Esophagus squamous epithelium (tissue), 5 donors: Measurements from ENCODE around the gene KCNQ1. TPM values are rescaled to one million over a fixed set of nuclear protein-coding genes. Genes with fewer than 3 reads are reported as not detected.

Experiments
- DNase-seq: peaks from one replicate; lab custom pipeline; 2025; lab: John Stamatoyannopoulos, UW
- H3K27ac ChIP-seq, 4 donors: fragments of 200-600 bp; sonication (generic); one replicate each; pipeline ENCODE4 v1.5.1; 2016 to 2019; ENCODE audit warnings: mild to moderate bottlenecking in 1 of 4
- H3K27me3 ChIP-seq, 4 donors: fragments of 200-600 bp; sonication (generic); 1 replicate in 3 of 4; 2 replicates in 1 of 4; pipeline versions ENCODE4 v1.5.1 to v1.6.0; 2017 to 2021; ENCODE audit warnings: antibody characterized with exemption in 1 of 4
- H3K36me3 ChIP-seq, 3 donors: fragments of 200-600 bp; sonication (generic); one replicate each; pipeline ENCODE4 v1.5.1; 2016 to 2019
- H3K4me1 ChIP-seq, 3 donors: fragments of 200-600 bp; sonication (generic); one replicate each; pipeline ENCODE4 v1.5.1; 2017 to 2019
- H3K4me3 ChIP-seq, 4 donors: fragments of 200-600 bp; sonication (generic); 1 replicate in 3 of 4; 2 replicates in 1 of 4; pipeline ENCODE4 v1.5.1; 2016 to 2019; ENCODE audit warnings: mild to moderate bottlenecking in 2 of 4, moderate library complexity in 1 of 4
- H3K9me3 ChIP-seq, 3 donors: fragments of 200-600 bp; sonication (generic); one replicate each; pipeline ENCODE4 v1.5.1; 2016 to 2019
- CTCF ChIP-seq, 6 experiments: fragments of 450-650 bp in 4 of 6; fragments of 200-600 bp in 2 of 6; sonication (generic) in 2 of 6; IDR thresholded peaks; one replicate each; pipeline ENCODE4 v1.5.1; 2016 to 2019; ENCODE audit warnings: antibody characterized with exemption in 6 of 6, mild to moderate bottlenecking in 4 of 6, moderate library complexity in 4 of 6
- POLR2A ChIP-seq, 4 donors: fragments of 450-650 bp; IDR thresholded peaks; one replicate each; pipeline ENCODE4 v1.6.1; 2017; ENCODE audit warnings: antibody characterized with exemption in 4 of 4, mild to moderate bottlenecking in 4 of 4, moderate library complexity in 3 of 4
- WGBS, 2 donors: methylation state at CpG; one replicate each; pipeline ENCODE4 v1.1.5; 2018; 5-methylcytosine and 5-hydroxymethylcytosine counted together
- intact Hi-C: fragments of 100-400 bp; cut with DNase I; formaldehyde crosslinking; loops from one replicate; pipeline ENCODE4 v1.15.0; 2022
- total RNA-seq, 4 donors: library from RNA; depleted of rRNA; stranded (reverse); fragments of >200 nt; gene quantifications; one replicate each; pipeline ENCODE4 v1.1.0, GENCODE V29; 2016
- donor health status: DM: yes; HTN: yes; CAD: no.

Gene KCNQ1
- total RNA-seq, 4 donors from 2014 or later: 0.61 to 3.1 (median 0.72) TPM

- Histone ChIP-seq H3K36me3 (peaks cover 39 to 69% (median 45%) of the 10 kb centered on the region in 3 donors), H3K4me3 (peak overlapping the region in 3 of 4 donors; percentile 75 to 91 (median 82)), H3K27me3 (no peaks in the 10 kb centered on the region), H3K9me3 (no peaks in the 10 kb centered on the region), H3K4me1 (peaks cover 24 to 50% (median 25%) of the 10 kb centered on the region in 3 donors), H3K27ac (peak overlapping the region; percentile 97 to 100 (median 99))
- no peak for DNase-seq
- intact Hi-C loops: no loop called here
- 20 to 33% methylated on average over 2 of the region's 7 CpGs for WGBS, 2 donors
- TF ChIP-seq POLR2A (IDR thresholded peaks at IDR 0.05) (no peak), CTCF (IDR thresholded peaks at IDR 0.05) (no peak)
Measured at GRCh38 chr11:2398664-2399355, 46.0 kb upstream of the KCNQ1 start.

- TF ChIP-seq CTCF (IDR thresholded peaks at IDR 0.05) (no peak), POLR2A (IDR thresholded peaks at IDR 0.05) (no peak)
- no peak for DNase-seq
- H3K4me3 ChIP-seq: peak overlapping the region; percentile 75 to 91 (median 86)
- 19 to 20% methylated on average over 1 to 4 of the region's 23 CpGs for WGBS, 2 donors
- H3K27ac ChIP-seq: peak overlapping the region; percentile 97 to 100 (median 99)
- H3K4me1 ChIP-seq: peaks cover 24 to 44% (median 25%) of the 10 kb centered on the region in 3 donors
- no peaks in the 10 kb centered on the region for H3K27me3 ChIP-seq
- intact Hi-C loops: no loop called here
- peaks cover 39 to 66% (median 41%) of the 10 kb centered on the region in 3 donors for H3K36me3 ChIP-seq
- H3K9me3 ChIP-seq: no peaks in the 10 kb centered on the region
Measured at GRCh38 chr11:2399488-2400068, 45.2 kb upstream of the KCNQ1 start.

- intact Hi-C loops: no loop called here
- TF ChIP-seq CTCF (IDR thresholded peaks at IDR 0.05): peak; percentile 72 to 100 (median 98)
- peak in 3 of 4 donors; percentile 59 to 95 (median 88) for TF ChIP-seq POLR2A (IDR thresholded peaks at IDR 0.05)
- peak within 1 kb of the TSS; percentile 97 to 100 (median 99) for H3K27ac ChIP-seq
- WGBS, 2 donors: 1% methylated on average over 13 of the region's 66 CpGs; no CpG with 5 or more reads in 1 of the 2 donors
- peaks cover 34 to 60% (median 37%) of the 10 kb centered on the region in 3 donors for H3K36me3 ChIP-seq
- peaks cover 24 to 38% (median 25%) of the 10 kb centered on the region in 3 donors for H3K4me1 ChIP-seq
- no peaks in the 10 kb centered on the region for H3K27me3 ChIP-seq
- peak within 1 kb of the TSS; percentile 75 to 100 (median 90) for H3K4me3 ChIP-seq
- DNase-seq: peak; percentile 99
- H3K9me3 ChIP-seq: no peaks in the 10 kb centered on the region
Measured at GRCh38 chr11:2400069-2400761, 44.6 kb upstream of the KCNQ1 start, which contains the start of gene TSSC4. Gene TSSC4 (plus strand): TSS chr11:2400750. CDS start chr11:2402634, 1,884 bp downstream.

GRCh38 chr11:2400762-2401435, 43.9 kb upstream of the KCNQ1 start:
- Histone ChIP-seq H3K4me1 (peaks cover 24 to 38% (median 25%) of the 10 kb centered on the region in 3 donors), H3K27me3 (no peaks in the 10 kb centered on the region), H3K36me3 (peaks cover 27 to 53% (median 30%) of the 10 kb centered on the region in 3 donors), H3K4me3 (peak overlapping the region; percentile 75 to 100 (median 90)), H3K27ac (peak overlapping the region; percentile 95 to 100 (median 98)), H3K9me3 (no peaks in the 10 kb centered on the region)
- DNase-seq: no peak
- intact Hi-C loops: no loop called here
- TF ChIP-seq POLR2A (IDR thresholded peaks at IDR 0.05) (peak in 2 of 4 donors; percentile 6 to 23), CTCF (IDR thresholded peaks at IDR 0.05) (no peak)
- WGBS, 2 donors: 0% methylated on average over 5 to 16 of the region's 55 CpGs
